Left lobe of liver (tissue), 2 donors: Measurements from ENCODE around the gene DISC1. TPM values are rescaled to one million over a fixed set of nuclear protein-coding genes. Genes with fewer than 3 reads are reported as not detected.
A peak's percentile ranks its signal among the peaks of the same experiment; 100 is the strongest.
"Not testable (repeated sequence)": the region's sequence is repeated elsewhere in the genome, so short reads cannot be mapped to it uniquely, and the experiment has no call there.

Source experiments
- ATAC-seq: fragments of 200-7000 bp; cut with Tn5 transposase; one replicate; pipeline ENCODE4 v1.9.1; 2020; ENCODE audit warnings: mild to moderate bottlenecking, moderate library complexity
- DNase-seq: peaks from one replicate; pipeline ENCODE4 v3.0.0-alpha.2; 2020; ENCODE audit warnings: low spot score
- total RNA-seq: library from RNA; stranded (reverse); gene quantifications from one replicate; pipeline ENCODE4 v1.2.1, GENCODE V29; 2021
- donor health status: DM: no; HTN: no; CAD: no; lungs with moderate emphysema.
- donor health status: DM: no; HTN: yes; CAD: no.

Gene DISC1
- total RNA-seq, 1 donor from 2014 or later, result 1.8 TPM

- ATAC-seq (no peak), DNase-seq (no peak)
Observed at GRCh38 chr1:231666937-231667608, 40.5 kb downstream of the DISC1 start.

GRCh38 chr1:231667896-231668506 is 41.4 kb downstream of the DISC1 start:
- DNase-seq (no peak), ATAC-seq (no peak)

GRCh38 chr1:231668826-231669225 is 42.2 kb downstream of the DISC1 start:
- ATAC-seq (no peak), DNase-seq (no peak)

DNA sequence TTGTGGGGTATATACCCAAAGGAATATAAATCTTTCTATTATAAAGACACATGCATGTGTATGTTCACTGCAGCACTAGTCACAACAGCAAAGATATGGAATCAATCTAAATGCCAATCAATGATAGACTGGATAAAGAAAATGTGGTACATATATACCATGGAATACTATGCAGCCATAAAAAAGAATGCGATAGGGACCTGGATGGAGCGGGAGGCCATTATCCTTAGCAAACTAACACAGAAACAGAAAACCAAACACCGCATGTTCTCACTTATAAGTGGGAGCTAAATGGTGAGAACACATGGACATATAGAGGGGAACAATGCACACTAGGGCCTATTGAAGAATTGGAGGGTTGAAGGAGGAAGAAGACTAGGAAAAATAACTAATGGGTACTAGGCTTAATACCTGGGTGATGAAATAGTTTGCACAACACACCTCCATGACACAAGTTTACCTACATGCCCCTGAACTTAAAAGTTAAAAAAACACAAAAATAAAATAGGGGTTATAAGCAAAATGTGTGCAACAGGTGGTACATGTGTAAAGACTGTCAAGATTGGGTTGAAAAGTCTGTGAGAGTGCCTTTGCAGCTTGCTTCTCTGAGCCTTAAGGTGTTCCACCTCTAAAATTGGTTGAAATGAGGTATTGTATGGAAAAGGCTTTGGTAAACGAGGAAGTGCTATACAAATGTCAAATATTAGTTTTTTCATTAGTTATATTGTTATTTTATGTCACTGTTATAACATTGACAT is 43.5 kb downstream of the DISC1 start:
- not testable (repeated sequence) for DNase-seq, ATAC-seq

GRCh38 chr1:231670755-231671154 is 44.2 kb downstream of the DISC1 start:
- no peak for ATAC-seq
- no peak for DNase-seq

GRCh38 chr1:231674575-231674974 is 48.0 kb downstream of the DISC1 start:
- DNase-seq (no peak), ATAC-seq (no peak)

- no peak for ATAC-seq
Observed at GRCh38 chr1:231676487-231676886, 49.9 kb downstream of the DISC1 start.

DNA sequence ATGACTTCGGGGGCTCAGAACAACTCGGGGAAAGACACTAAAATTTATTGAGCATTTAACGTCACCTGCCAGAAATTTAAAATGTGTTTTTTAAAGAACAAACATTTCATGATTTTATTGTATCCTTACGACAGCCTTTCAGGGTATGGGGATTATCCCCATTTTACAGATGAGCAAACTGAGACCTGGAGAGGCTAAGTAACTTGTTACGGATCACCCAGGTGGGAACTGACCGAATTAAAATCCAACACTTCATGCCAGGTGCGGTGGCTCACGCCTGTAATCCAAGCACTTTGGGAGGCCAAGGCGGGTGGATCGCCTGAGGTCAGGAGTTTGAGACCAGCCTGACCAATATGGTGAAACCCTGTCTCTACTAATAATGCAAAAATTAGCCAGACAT is 50.9 kb downstream of the DISC1 start:
- no peak for DNase-seq
- no peak for ATAC-seq

More at GRCh38 chr1:231676487-231676886, 49.9 kb downstream of the DISC1 start:
- no peak for DNase-seq

DNA sequence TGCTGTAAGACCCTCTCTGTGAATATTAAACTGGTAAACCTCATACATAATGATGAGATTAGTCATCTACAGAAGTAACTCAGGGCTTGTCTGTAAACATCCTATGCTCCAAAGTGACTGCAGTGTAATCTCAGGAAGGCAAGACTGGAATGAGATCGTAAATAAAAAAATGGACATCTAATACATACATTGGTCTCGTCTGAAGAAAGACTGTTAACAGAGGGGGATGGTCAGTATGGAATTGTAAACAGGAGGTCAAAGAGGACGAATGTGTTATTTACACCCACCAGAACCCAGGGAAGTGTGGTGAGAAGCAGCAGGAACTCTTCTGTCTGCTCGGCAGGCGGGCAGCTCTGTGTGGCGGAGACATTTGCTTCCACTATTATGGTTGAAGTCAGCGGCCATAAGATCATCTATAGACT is 51.4 kb downstream of the DISC1 start:
- ATAC-seq, result no peak
- DNase-seq, result no peak

DNA sequence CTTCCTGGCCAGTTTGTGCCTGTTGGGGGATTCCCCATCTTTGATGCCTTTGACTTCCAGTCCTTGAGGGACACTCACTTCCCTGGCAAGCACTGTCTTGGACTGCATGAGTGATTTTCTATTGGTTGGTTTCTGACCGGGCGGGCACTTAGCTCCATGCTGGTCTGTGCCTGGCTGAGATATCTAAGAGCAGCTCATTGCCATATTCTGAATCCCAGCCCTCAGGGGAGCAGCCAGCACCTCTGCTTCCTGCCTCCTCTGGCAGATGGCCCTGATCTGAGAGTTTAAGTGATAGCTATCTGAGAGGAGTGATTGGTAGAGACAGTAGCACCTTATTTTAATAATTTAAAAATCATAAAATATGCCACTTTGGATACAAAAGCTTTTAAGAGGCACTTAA is 52.5 kb downstream of the DISC1 start:
- DNase-seq (no peak), ATAC-seq (no peak)

DNA sequence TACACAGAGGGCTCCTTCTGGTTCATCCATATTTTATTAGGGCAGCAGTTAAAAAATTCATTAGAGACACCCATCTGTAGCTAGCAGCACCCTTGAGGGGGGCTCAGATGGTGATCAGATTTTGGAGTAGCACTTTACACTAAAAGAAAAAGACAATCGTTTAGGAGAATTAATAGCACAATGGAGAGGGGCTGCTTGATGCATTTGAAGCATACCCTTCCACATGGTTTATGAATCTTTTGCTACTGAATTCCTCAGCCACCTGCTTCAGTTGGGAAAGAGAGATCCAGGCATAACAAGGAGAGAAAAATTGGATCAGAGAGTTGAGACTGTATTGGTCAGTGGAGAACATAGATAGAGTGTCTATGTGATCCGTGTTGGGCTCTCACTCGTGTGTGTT is 54.4 kb downstream of the DISC1 start:
- ATAC-seq, result no peak
- no peak for DNase-seq

- ATAC-seq (no peak), DNase-seq (no peak)
Observed at GRCh38 chr1:231682779-231683178, 56.2 kb downstream of the DISC1 start.

- DNase-seq (no peak), ATAC-seq (no peak)
Observed at GRCh38 chr1:231683439-231684165, 57.0 kb downstream of the DISC1 start.

GRCh38 chr1:231684356-231685244 is 58.0 kb downstream of the DISC1 start:
- DNase-seq (no peak), ATAC-seq (no peak)

GRCh38 chr1:231686384-231686783 is 59.8 kb downstream of the DISC1 start:
- no peak for DNase-seq

DNA sequence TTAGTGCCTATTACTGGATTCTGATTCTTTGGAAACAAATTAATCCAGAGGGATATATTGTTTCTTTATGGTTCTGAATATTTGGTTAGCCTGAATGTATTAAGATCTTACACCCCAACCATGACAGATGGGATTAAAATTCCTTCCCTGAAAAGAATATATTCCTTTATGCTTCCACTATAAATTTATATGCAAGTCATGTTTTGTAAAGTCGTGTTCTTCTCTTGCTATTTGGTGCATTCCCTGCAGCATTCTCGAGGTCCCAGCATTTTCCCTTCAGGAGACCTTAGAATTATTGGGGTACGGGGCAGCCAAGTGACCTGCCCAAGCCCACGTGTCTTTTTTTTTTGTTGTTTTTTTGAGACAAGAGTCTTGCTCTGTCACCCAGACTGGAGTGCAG is 62.4 kb downstream of the DISC1 start:
- DNase-seq, result no peak
- no peak for ATAC-seq

More at GRCh38 chr1:231686384-231686783, 59.8 kb downstream of the DISC1 start:
- no peak for ATAC-seq

- peak; percentile 20 for ATAC-seq
Observed at GRCh38 chr1:231690059-231690458, 63.5 kb downstream of the DISC1 start.

DNA sequence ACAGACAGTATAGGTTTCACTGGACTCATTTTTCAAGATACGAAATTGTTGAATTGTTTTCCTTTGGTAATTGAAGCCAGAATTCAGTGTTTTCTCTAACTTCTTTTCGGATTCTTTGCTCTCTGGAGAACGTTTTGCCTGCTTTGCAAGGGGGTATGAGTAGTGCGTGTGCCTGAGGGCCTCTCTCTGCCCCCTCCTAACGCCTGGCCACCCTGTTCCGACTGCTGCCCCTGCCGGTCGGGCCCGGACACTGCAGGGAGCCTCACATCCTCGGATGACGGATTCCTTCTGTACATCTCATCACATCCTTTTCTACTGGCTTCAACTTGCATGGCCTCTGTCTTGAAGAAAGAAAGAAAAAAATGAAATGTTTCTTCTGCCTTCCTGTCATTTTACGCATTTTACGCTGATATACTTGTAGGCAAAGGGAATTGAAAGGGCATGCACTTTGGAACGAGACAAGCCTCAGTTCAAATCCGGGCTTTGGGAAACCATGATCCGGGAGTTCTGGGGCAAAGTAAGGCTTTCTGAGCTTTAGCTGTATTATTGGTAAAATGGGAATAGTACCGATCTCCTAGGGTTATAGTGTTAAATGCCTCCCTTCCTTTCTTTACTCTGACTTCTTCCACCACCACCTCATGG is 65.1 kb downstream of the DISC1 start:
- DNase-seq, result no peak
- ATAC-seq, result peak; percentile 68

More at GRCh38 chr1:231690059-231690458, 63.5 kb downstream of the DISC1 start:
- DNase-seq, result no peak

DNA sequence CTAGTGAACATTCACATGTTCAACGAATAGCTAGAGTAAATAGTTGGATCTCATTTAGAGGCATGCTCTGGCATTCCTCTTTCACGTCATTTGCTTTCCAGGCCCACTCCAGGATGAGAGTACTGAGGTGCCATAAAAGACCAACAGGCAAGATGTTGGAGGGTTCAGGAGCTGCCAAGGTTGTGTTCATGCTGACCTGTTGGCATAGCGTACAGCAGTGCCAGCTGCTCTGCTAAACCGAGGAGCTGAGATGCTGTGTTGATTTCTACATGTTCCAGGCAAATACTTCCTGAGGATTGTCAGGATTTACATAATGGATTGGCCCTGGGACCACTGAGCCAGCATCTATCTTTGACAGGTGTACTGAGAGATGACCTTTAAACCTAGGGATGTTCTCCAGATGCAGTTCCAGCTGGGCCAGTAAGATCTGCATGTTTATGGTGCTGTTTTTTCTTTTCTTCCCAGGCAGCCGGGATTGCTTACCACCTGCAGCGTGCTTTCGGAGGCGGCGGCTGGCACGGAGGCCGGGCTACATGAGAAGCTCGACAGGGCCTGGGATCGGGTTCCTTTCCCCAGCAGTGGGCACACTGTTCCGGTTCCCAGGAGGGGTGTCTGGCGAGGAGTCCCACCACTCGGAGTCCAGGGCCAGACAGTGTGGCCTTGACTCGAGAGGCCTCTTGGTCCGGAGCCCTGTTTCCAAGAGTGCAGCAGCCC is 66.9 kb downstream of the DISC1 start:
- ATAC-seq (no peak), DNase-seq (no peak)
